Measurements from ENCODE around the gene NOP9. TPM values are rescaled to one million over a fixed set of nuclear protein-coding genes. Genes with fewer than 3 reads are reported as not detected.

Gene NOP9
- total RNA-seq, 1 donor from 2014 or later: 23.5 TPM

DNA sequence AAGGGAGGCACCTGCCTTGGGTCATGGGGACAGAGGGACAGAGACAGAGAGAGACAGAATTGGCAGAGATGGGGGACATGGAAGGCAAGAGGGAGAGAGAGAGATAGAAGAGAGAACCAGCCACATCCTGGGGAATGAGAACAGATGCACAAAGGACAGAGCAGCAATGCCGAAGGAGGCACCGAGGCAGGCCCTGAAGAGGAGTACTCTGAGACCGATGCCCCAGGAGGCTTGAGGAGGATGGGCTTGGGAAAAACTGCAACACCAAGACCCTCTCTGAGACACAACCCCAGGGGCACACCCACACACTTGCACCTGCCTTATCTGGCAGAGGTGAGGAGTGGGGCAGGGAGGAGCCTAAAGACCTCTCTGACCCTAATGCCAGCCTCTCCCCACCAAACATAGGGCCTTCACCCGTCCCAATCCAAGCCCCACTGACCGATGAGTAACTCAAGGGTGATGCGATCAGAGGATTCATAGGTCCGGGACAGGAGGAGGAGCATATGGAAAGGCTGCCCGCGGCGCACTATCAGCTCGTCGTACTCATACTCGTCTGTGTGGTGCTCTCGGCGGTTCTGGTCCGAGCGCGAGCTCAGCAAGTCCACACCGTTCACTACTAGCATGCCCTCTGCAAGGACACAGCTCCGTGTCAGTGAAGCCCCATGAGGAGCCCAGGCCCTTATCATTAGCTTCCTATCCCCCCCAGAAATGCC lies 38.2 kb upstream of the NOP9 start:
- H3K4me3 ChIP-seq (ENCODE audit: insufficient read depth, low read depth, low read length): no peak overlapping the region
- H3K27ac ChIP-seq (ENCODE audit: low read depth, low read length): no peak overlapping the region
- no peaks in the 10 kb centered on the region for H3K27me3 ChIP-seq (ENCODE audit: insufficient read depth, low read length)
- FAIRE-seq (no peak), DNase-seq (ENCODE audit: low read depth) (no peak)
- no peak overlapping the region for H2AFZ ChIP-seq (ENCODE audit: low read depth, low read length)
- H3K9ac ChIP-seq (ENCODE audit: low read length): no peak overlapping the region
- H3K4me3 Mint-ChIP-seq (ENCODE audit: unreplicated experiment): no peak overlapping the region
- H3K27me3 Mint-ChIP-seq (ENCODE audit: low read depth, unreplicated experiment): peaks cover 8% of the 10 kb centered on the region
- H3K9me3 ChIP-seq (ENCODE audit: insufficient read depth, low read depth, low read length): no peaks in the 10 kb centered on the region
- no peaks in the 10 kb centered on the region for H3K36me3 ChIP-seq (ENCODE audit: insufficient read depth, low read length)
- peaks cover 5% of the 10 kb centered on the region for H3K4me1 Mint-ChIP-seq (ENCODE audit: low read depth, unreplicated experiment)
- no peak overlapping the region for H3K4me2 ChIP-seq (ENCODE audit: low read length)
- H3K27ac Mint-ChIP-seq (ENCODE audit: unreplicated experiment): no peak overlapping the region
- TF ChIP-seq EZH2 (IDR thresholded peaks at IDR 0.05; ENCODE audit: insufficient read depth, low read length): no peak
- TF ChIP-seq, protein P1, sequence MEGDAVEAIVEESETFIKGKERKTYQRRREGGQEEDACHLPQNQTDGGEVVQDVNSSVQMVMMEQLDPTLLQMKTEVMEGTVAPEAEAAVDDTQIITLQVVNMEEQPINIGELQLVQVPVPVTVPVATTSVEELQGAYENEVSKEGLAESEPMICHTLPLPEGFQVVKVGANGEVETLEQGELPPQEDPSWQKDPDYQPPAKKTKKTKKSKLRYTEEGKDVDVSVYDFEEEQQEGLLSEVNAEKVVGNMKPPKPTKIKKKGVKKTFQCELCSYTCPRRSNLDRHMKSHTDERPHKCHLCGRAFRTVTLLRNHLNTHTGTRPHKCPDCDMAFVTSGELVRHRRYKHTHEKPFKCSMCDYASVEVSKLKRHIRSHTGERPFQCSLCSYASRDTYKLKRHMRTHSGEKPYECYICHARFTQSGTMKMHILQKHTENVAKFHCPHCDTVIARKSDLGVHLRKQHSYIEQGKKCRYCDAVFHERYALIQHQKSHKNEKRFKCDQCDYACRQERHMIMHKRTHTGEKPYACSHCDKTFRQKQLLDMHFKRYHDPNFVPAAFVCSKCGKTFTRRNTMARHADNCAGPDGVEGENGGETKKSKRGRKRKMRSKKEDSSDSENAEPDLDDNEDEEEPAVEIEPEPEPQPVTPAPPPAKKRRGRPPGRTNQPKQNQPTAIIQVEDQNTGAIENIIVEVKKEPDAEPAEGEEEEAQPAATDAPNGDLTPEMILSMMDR (IDR thresholded peaks at IDR 0.05; ENCODE audit: insufficient read depth, low read depth, low read length): no peak
- H3K79me2 ChIP-seq (ENCODE audit: insufficient read depth, low read length): no peaks in the 10 kb centered on the region
- peaks cover 24% of the 10 kb centered on the region for H3K36me3 Mint-ChIP-seq (ENCODE audit: low read depth, unreplicated experiment)
- peaks cover 3% of the 10 kb centered on the region for H3K4me1 ChIP-seq (ENCODE audit: insufficient read depth, low read length)
- no peaks in the 10 kb centered on the region for H4K20me1 ChIP-seq (ENCODE audit: insufficient read depth, low read length)
- H3K9me3 Mint-ChIP-seq (ENCODE audit: unreplicated experiment): no peaks in the 10 kb centered on the region

DNA sequence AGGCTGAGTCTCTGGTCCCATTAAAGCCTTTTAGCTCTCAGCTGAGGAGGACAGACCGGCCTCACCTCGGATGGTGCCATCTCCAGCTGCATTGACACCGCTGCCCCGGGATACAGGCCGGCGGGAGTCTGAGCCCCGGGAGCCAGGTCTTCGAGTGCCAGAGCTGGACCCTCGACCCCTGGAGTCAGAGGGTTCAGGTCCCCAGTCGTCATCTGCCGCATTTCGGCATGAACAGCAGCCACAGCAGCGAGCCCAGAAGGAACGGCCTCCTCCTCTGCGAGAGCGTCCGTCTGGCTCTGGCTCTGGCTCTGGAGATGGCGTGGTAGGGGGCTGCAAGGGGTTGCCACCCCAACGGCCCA lies 37.7 kb upstream of the NOP9 start:
- Histone ChIP-seq H3K4me1 (ENCODE audit: insufficient read depth, low read length) (peaks cover 3% of the 10 kb centered on the region), H4K20me1 (ENCODE audit: insufficient read depth, low read length) (no peaks in the 10 kb centered on the region), H3K27me3 (ENCODE audit: insufficient read depth, low read length) (no peaks in the 10 kb centered on the region), H3K36me3 (ENCODE audit: insufficient read depth, low read length) (no peaks in the 10 kb centered on the region), H3K4me3 (ENCODE audit: insufficient read depth, low read depth, low read length) (no peak overlapping the region), H3K9ac (ENCODE audit: low read length) (no peak overlapping the region), H3K79me2 (ENCODE audit: insufficient read depth, low read length) (no peaks in the 10 kb centered on the region), H3K9me3 (ENCODE audit: insufficient read depth, low read depth, low read length) (no peaks in the 10 kb centered on the region), H3K4me2 (ENCODE audit: low read length) (no peak overlapping the region), H3K27ac (ENCODE audit: low read depth, low read length) (no peak overlapping the region), H2AFZ (ENCODE audit: low read depth, low read length) (no peak overlapping the region)
- H3K36me3 Mint-ChIP-seq (ENCODE audit: low read depth, unreplicated experiment): peaks cover 28% of the 10 kb centered on the region
- H3K27ac Mint-ChIP-seq (ENCODE audit: unreplicated experiment): no peak overlapping the region
- peaks cover 3% of the 10 kb centered on the region for H3K4me1 Mint-ChIP-seq (ENCODE audit: low read depth, unreplicated experiment)
- DNase-seq (ENCODE audit: low read depth) (no peak), FAIRE-seq (no peak)
- peaks cover 7% of the 10 kb centered on the region for H3K27me3 Mint-ChIP-seq (ENCODE audit: low read depth, unreplicated experiment)
- no peaks in the 10 kb centered on the region for H3K9me3 Mint-ChIP-seq (ENCODE audit: unreplicated experiment)
- TF ChIP-seq, protein P1 (IDR thresholded peaks at IDR 0.05; ENCODE audit: insufficient read depth, low read depth, low read length): no peak
- TF ChIP-seq EZH2 (IDR thresholded peaks at IDR 0.05; ENCODE audit: insufficient read depth, low read length): no peak
- H3K4me3 Mint-ChIP-seq (ENCODE audit: unreplicated experiment): no peak overlapping the region

Measured in astrocyte (in vitro differentiated cells and primary cell).